Tibial artery (tissue), 4 donors: ENCODE data around the gene DNAJA4.

ENCODE experiments used
- DNase-seq, 2 donors: peaks; one replicate each; pipeline ENCODE4 v3.0.0-alpha.2; 2019
- H3K27ac ChIP-seq, 2 donors: fragments of 200-600 bp; sonication (generic) in 1 of 2; 1 replicate in 1 of 2; 2 replicates in 1 of 2; pipeline ENCODE4 v1.5.1; 2018 to 2019; ENCODE audit warnings: mild to moderate bottlenecking in 1 of 2
- H3K27me3 ChIP-seq, 2 donors: fragments of 200-600 bp; sonication (generic) in 1 of 2; one replicate each; pipeline versions ENCODE4 v1.5.1 to v1.6.0; 2016 to 2019
- H3K36me3 ChIP-seq, 3 donors: fragments of 200-600 bp; sonication (generic) in 2 of 3; one replicate each; pipeline ENCODE4 v1.5.1; 2016 to 2019; ENCODE audit warnings: mild to moderate bottlenecking in 2 of 3
- H3K4me1 ChIP-seq, 4 donors: fragments of 200-600 bp; sonication (generic) in 2 of 4; 1 replicate in 3 of 4; 2 replicates in 1 of 4; pipeline ENCODE4 v1.5.1; 2016 to 2019
- H3K4me3 ChIP-seq, 2 donors: fragments of 200-600 bp; sonication (generic) in 1 of 2; 1 replicate in 1 of 2; 2 replicates in 1 of 2; pipeline ENCODE4 v1.5.1; 2018 to 2019; ENCODE audit warnings: mild to moderate bottlenecking in 2 of 2
- H3K9me3 ChIP-seq, 3 donors: fragments of 200-600 bp; sonication (generic) in 1 of 3; one replicate each; pipeline ENCODE4 v1.5.1; 2016 to 2019
- intact Hi-C: fragments of 100-400 bp; cut with DNase I; formaldehyde crosslinking; loops from one replicate; pipeline ENCODE4 v1.15.0; 2023; ENCODE audit warnings: low total_unique reads
- TF ChIP-seq, protein P1 (sequence below), 2 experiments: fragments of 200-600 bp in 1 of 2; fragments of 450-650 bp in 1 of 2; IDR thresholded peaks; one replicate each; pipeline ENCODE4 v1.5.1; 2017 to 2019; ENCODE audit warnings: antibody characterized with exemption in 2 of 2, mild to moderate bottlenecking in 1 of 2, moderate library complexity in 1 of 2

The DNAJA4 gene

DNA sequence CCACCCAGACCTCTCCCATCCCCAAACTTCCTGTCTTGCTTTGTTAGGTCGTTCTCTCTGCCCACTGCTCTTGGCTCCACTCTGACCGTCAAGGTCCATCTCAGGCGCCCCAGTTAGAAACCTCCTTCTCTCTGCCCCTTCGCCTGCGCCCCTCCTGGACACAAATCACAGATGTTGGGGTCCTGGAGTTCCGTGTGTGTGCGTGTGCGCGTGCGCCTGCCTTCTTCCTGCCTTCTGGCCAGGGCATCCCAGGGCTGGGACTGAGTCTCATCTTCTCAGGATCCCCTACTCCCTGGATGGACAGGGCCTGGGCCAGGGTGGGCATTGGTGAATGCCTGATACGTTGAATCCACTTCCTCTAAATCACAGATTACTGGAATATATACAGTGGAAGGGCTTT is 30.9 kb upstream of the DNAJA4 start:
- Histone ChIP-seq H3K27ac (no peak overlapping the region), H3K4me3 (no peak overlapping the region), H3K36me3 (no peaks in the 10 kb centered on the region), H3K4me1 (no peaks in the 10 kb centered on the region), H3K27me3 (peaks cover 0 to 16% of the 10 kb centered on the region in 2 donors), H3K9me3 (no peaks in the 10 kb centered on the region)
- intact Hi-C loops, result loop anchor here (10.0 kb wide), 1 partner anchor 269 kb away; no protein-coding TSS in a partner anchor
- DNase-seq, result no peak
- TF ChIP-seq, protein P1, sequence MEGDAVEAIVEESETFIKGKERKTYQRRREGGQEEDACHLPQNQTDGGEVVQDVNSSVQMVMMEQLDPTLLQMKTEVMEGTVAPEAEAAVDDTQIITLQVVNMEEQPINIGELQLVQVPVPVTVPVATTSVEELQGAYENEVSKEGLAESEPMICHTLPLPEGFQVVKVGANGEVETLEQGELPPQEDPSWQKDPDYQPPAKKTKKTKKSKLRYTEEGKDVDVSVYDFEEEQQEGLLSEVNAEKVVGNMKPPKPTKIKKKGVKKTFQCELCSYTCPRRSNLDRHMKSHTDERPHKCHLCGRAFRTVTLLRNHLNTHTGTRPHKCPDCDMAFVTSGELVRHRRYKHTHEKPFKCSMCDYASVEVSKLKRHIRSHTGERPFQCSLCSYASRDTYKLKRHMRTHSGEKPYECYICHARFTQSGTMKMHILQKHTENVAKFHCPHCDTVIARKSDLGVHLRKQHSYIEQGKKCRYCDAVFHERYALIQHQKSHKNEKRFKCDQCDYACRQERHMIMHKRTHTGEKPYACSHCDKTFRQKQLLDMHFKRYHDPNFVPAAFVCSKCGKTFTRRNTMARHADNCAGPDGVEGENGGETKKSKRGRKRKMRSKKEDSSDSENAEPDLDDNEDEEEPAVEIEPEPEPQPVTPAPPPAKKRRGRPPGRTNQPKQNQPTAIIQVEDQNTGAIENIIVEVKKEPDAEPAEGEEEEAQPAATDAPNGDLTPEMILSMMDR (IDR thresholded peaks at IDR 0.05), result no peak

DNA sequence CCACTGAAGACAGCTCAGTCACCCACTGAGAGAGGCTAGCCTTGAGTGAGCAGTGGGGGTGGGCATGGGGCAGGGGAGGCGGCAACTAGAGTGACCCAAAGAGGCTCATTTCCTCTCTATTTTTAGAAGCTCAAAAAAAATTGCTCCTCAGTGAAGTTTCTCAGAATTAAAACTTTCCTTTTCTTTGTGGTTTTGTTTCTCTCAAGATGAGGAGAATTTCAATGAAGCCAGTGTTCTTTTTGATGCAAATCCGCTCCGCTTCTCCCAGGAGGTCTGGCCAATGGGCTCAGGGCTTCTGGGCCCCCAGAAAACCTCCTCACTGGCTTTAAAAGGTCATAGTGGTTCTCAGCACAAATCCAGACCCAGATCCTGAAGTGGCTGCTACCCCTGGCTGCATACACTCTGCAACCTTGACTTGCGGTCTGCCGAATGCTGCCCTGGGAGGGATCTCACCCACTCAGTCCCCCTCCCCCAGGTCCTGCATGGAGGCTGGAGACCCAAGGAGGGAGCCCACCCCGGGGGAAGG is 29.8 kb upstream of the DNAJA4 start, which contains the start of gene ACSBG1:
TSS of gene ACSBG1 (minus strand) at position 51 of the 526 bp plus-strand sequence. CDS start 64 bp downstream, outside the sequence.
- H3K4me1 ChIP-seq, result no peaks in the 10 kb centered on the region
- TF ChIP-seq, protein P1 (IDR thresholded peaks at IDR 0.05), result no peak
- intact Hi-C loops, result loop anchor here (10.0 kb wide), 1 partner anchor 270 kb away; no protein-coding TSS in a partner anchor
- no peaks in the 10 kb centered on the region for H3K9me3 ChIP-seq
- H3K4me3 ChIP-seq, result no peak within 1 kb of the TSS
- H3K27ac ChIP-seq, result no peak within 1 kb of the TSS
- no peaks in the 10 kb centered on the region for H3K36me3 ChIP-seq
- no peak for DNase-seq
- peaks cover 0 to 16% of the 10 kb centered on the region in 2 donors for H3K27me3 ChIP-seq

DNA sequence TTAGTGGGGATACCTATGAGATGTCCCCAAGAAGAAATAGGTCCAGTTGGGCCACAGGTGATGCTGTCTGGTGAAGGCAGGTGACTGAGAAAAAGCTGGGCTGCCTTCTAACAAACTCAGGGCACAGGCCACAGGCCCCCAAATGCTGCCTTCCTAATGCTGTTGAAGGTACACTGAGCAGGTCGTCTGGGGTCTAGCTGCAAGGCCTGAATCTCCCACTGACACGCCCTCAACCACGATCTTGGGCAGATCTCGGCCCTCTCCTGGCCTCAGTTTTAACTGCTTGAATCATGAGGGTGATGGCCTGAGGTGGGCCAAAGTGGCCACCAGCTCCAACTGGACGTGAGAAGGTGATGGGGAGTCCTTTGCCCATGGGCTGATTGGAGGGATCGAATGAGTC is 27.9 kb upstream of the DNAJA4 start:
- TF ChIP-seq, protein P1 (IDR thresholded peaks at IDR 0.05), result no peak
- H3K9me3 ChIP-seq, result no peaks in the 10 kb centered on the region
- peaks cover 0 to 16% of the 10 kb centered on the region in 2 donors for H3K27me3 ChIP-seq
- no peaks in the 10 kb centered on the region for H3K36me3 ChIP-seq
- DNase-seq, result no peak
- no peaks in the 10 kb centered on the region for H3K4me1 ChIP-seq
- H3K27ac ChIP-seq, result no peak overlapping the region
- no peak overlapping the region for H3K4me3 ChIP-seq
- intact Hi-C loops, result loop anchor here (10.0 kb wide), 1 partner anchor 272 kb away; no protein-coding TSS in a partner anchor

DNA sequence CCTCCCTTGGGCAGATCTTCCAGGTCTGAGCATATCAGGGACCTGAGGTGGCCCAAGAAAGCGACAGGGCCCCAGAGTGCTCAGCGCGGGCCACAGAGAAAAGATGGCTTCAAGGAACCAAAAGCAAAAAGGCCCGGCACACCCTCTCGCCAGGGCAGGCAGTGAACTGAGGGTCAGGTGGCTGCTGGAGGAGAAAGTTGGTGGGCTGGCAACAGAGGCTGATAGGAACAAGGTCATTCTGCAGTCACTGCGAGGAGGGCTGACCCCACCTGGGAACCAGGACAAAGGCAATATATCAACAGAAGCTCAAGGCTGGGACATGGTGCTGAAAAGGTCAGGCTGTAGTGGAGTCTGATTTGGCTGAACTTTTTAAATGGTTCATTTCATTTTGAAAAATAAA is 27.2 kb upstream of the DNAJA4 start:
- intact Hi-C loops, result loop anchor here (10.0 kb wide), 1 partner anchor 272 kb away; no protein-coding TSS in a partner anchor
- TF ChIP-seq, protein P1 (IDR thresholded peaks at IDR 0.05), result no peak
- H3K4me3 ChIP-seq, result no peak overlapping the region
- H3K27me3 ChIP-seq, result peaks cover 0 to 16% of the 10 kb centered on the region in 2 donors
- H3K4me1 ChIP-seq, result no peaks in the 10 kb centered on the region
- H3K36me3 ChIP-seq, result no peaks in the 10 kb centered on the region
- DNase-seq, result no peak
- no peak overlapping the region for H3K27ac ChIP-seq
- H3K9me3 ChIP-seq, result no peaks in the 10 kb centered on the region

DNA sequence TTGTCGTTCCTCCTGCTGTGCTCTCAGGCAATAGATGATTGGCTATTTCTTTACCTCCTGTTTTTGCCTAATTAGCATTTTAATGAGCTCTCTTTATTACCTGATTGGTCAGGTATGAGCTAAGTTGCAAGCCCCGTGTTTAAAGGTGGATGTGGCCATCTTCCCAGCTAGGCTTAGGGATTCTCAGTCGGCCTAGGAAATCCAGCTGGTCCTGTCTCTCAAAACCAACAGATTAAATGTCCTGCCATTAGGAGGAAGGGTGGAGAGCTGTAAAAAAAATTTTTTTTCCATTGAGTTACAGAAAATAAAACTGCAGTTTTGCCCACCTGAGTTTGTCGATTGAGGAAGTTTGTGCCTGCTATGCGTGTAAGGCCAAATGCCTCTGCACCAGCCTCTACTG is 24.6 kb upstream of the DNAJA4 start:
- H3K27ac ChIP-seq, result no peak overlapping the region
- no peak overlapping the region for H3K4me3 ChIP-seq
- TF ChIP-seq, protein P1 (IDR thresholded peaks at IDR 0.05), result no peak
- no peaks in the 10 kb centered on the region for H3K9me3 ChIP-seq
- no peaks in the 10 kb centered on the region for H3K36me3 ChIP-seq
- DNase-seq, result no peak
- peaks cover 0 to 4% (median 0%) of the 10 kb centered on the region in 4 donors for H3K4me1 ChIP-seq
- H3K27me3 ChIP-seq, result peaks cover 0 to 13% of the 10 kb centered on the region in 2 donors
- intact Hi-C loops, result loop anchor here (5.0 to 10.0 kb wide), 2 partner anchors 128 to 275 kb away; no protein-coding TSS in a partner anchor
